Rectal smooth muscle tissue (tissue), 1 donor: ENCODE data around the gene OR52I2.

Experiments used
- H3K27ac ChIP-seq: one replicate; pipeline ENCODE4 v1.7.0; 2013; ENCODE audit warnings: low read depth, low read length, inconsistent platforms
- H3K27me3 ChIP-seq: one replicate; pipeline ENCODE4 v1.7.0; 2013; ENCODE audit warnings: low read length; ENCODE audit not compliant: control insufficient read depth, insufficient read depth
- H3K36me3 ChIP-seq: one replicate; pipeline ENCODE4 v1.7.0; 2013; ENCODE audit warnings: low read length; ENCODE audit not compliant: control insufficient read depth, insufficient read depth
- H3K4me1 ChIP-seq: one replicate; pipeline ENCODE4 v1.7.0; 2013; ENCODE audit warnings: low read length; ENCODE audit not compliant: control insufficient read depth, insufficient read depth
- H3K4me3 ChIP-seq: one replicate; pipeline ENCODE4 v1.7.0; 2013; ENCODE audit warnings: low read length
- H3K9ac ChIP-seq: one replicate; pipeline ENCODE4 v1.7.0; 2013; ENCODE audit warnings: low read length

The OR52I2 gene

DNA sequence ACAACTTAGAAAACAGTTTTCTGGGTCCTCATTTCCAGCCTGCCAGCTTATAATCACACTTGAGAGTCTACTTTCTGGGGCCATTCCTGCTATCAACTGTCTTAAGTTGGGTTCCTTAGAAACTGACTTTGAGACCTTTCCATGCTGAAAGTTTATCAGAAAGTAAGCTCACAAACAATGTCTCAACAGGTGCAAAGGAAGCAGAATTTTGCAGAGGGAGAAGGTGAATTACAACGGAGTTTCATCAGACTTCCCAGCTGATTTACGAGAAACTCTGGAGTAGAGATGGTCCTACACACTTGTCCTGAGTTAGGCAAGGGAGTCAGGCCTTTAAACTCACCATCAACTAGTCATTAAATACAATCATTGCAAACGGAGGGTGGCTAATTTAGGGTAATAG lies 4.7 kb upstream of the OR52I2 start:
- Histone ChIP-seq H3K9ac (no peak overlapping the region), H3K36me3 (no peaks in the 10 kb centered on the region), H3K4me3 (no peak overlapping the region), H3K27ac (no peak overlapping the region), H3K27me3 (no peaks in the 10 kb centered on the region), H3K4me1 (no peaks in the 10 kb centered on the region)

DNA sequence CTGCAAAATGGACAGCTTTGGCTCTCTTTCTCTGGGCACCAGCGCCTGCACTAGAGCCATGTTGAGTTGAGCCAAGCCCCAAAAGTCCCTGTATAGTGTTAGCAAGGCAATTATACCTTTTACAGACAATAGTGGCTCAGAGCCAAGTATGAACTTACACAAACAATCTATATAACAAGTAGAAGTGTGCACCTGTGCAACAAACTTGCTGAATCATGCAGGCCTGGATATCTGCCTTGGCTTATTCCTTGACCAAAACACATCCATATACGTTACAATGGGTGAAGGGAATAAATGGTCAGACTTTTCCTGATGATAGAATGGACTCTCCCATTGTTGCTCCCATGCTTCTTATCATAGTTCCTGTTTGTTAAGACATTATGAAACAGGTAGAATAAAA lies 3.8 kb upstream of the OR52I2 start:
- Histone ChIP-seq H3K9ac (no peak overlapping the region), H3K36me3 (no peaks in the 10 kb centered on the region), H3K4me1 (no peaks in the 10 kb centered on the region), H3K4me3 (no peak overlapping the region), H3K27ac (no peak overlapping the region), H3K27me3 (no peaks in the 10 kb centered on the region)

GRCh38 chr11:4578624-4579023 lies 2.9 kb upstream of the OR52I2 start:
- Histone ChIP-seq H3K36me3 (no peaks in the 10 kb centered on the region), H3K27me3 (no peaks in the 10 kb centered on the region), H3K27ac (no peak overlapping the region), H3K4me1 (no peaks in the 10 kb centered on the region), H3K9ac (no peak overlapping the region), H3K4me3 (no peak overlapping the region)

- Histone ChIP-seq H3K27me3 (no peaks in the 10 kb centered on the region), H3K36me3 (no peaks in the 10 kb centered on the region), H3K4me1 (no peaks in the 10 kb centered on the region), H3K9ac (no peak overlapping the region), H3K27ac (no peak overlapping the region), H3K4me3 (no peak overlapping the region)
These were observed 1.4 kb upstream of the OR52I2 start for GRCh38 chr11:4580124-4580523.

GRCh38 chr11:4589017-4589416 lies 7.5 kb downstream of the OR52I2 start:
- H3K36me3 ChIP-seq, result no peaks in the 10 kb centered on the region
- H3K4me3 ChIP-seq, result no peak overlapping the region
- H3K4me1 ChIP-seq, result no peaks in the 10 kb centered on the region
- no peaks in the 10 kb centered on the region for H3K27me3 ChIP-seq
- H3K9ac ChIP-seq, result no peak overlapping the region
- no peak overlapping the region for H3K27ac ChIP-seq

GRCh38 chr11:4593739-4594138 lies 12.2 kb downstream of the OR52I2 start, which contains the start of gene OR52I1:
OR52I1 (plus strand) TSS chr11:4594039; CDS start chr11:4594039, 0 bp downstream.
- no peak within 1 kb of the TSS for H3K4me3 ChIP-seq
- H3K4me1 ChIP-seq, result no peaks in the 10 kb centered on the region
- no peak within 1 kb of the TSS for H3K9ac ChIP-seq
- H3K27ac ChIP-seq, result no peak within 1 kb of the TSS
- no peaks in the 10 kb centered on the region for H3K36me3 ChIP-seq
- no peaks in the 10 kb centered on the region for H3K27me3 ChIP-seq

GRCh38 chr11:4605057-4605456 lies 23.5 kb downstream of the OR52I2 start:
- H3K36me3 ChIP-seq, result peaks cover 21% of the 10 kb centered on the region
- H3K9ac ChIP-seq, result no peak overlapping the region
- no peaks in the 10 kb centered on the region for H3K4me1 ChIP-seq
- no peak overlapping the region for H3K27ac ChIP-seq
- H3K4me3 ChIP-seq, result no peak overlapping the region
- no peaks in the 10 kb centered on the region for H3K27me3 ChIP-seq

- Histone ChIP-seq H3K36me3 (peaks cover 7% of the 10 kb centered on the region), H3K4me1 (no peaks in the 10 kb centered on the region), H3K4me3 (peak overlapping the region; percentile 74), H3K27ac (no peak overlapping the region), H3K27me3 (no peaks in the 10 kb centered on the region), H3K9ac (no peak overlapping the region)
These were observed 24.9 kb downstream of the OR52I2 start for GRCh38 chr11:4606231-4607015.

DNA sequence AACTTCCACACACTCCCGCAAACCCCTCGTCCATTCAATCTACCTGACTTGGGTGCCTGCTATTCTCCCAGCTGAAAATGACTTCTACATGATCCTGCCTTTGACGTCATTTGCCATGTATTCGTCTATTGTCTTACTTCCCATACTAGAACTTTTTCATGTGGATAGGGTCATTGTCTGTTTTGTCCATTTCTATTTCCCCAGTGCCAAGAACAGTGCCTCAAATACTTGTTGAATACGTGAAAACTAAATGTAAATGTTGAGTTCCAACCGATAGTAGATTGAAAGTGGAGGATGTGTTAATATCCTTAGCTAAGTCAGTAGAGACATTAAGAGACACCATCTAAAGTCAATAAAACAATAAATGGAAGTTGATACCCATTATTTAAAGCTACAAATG lies 25.6 kb downstream of the OR52I2 start:
- H3K27ac ChIP-seq, result no peak overlapping the region

DNA sequence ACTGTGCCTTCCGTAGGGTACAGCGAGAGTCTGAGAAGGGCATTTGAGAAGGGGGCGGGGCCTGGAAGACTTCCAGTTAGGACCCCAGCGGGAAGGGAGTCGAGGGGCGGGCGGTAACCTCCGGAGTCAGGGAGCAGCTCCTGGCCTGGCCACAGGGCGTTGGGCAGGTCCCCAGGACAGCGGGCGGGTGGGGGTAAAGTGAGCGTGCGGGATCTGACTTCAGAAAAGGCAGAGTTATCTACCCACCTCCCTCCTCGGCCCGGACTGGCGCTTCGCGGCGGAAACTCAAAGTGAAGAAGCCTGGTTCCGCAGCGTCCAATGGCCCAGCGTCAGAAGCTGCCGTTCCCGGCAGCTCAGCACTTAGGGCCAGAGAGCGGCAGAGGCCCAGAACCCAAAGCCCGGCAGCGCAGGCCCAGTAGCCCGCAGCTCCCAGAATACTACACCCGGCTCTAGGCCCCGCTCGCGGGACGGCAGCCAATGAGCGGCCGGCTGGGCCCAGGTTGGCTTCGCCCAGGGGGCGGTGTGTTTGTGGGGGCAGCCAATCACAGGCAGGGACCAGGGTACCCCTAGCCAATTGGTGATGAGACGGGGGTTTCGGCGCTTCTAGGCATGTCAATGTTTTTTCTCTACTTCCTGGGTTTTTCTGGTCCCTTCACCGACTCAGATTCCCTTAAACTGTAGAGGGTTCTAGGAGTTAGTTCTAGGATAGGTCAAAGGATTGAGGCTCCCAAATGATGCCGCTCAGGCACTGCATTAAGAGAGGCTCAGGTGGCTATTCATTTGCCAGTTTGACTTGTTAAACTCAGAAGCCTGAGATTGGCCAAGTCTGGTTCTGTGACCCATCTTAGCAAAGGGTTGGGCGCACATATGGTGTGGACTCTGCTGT lies 26.5 kb downstream of the OR52I2 start, which contains the start of gene TRIM68:
Gene TRIM68, minus strand, starts transcription at position 451 of the 886 bp plus-strand sequence. CDS start 2,727 bp downstream, outside the sequence.
- Histone ChIP-seq H3K27me3 (no peaks in the 10 kb centered on the region), H3K36me3 (no peaks in the 10 kb centered on the region), H3K4me3 (peak within 1 kb of the TSS; percentile 74), H3K27ac (peak within 1 kb of the TSS; percentile 87), H3K9ac (peak within 1 kb of the TSS; percentile 46), H3K4me1 (no peaks in the 10 kb centered on the region)

More for the DNA sequence above, 25.6 kb downstream of the OR52I2 start:
- Histone ChIP-seq H3K27me3 (no peaks in the 10 kb centered on the region), H3K9ac (no peak overlapping the region), H3K4me1 (no peaks in the 10 kb centered on the region), H3K36me3 (peaks cover under 1% of the 10 kb centered on the region), H3K4me3 (peak overlapping the region; percentile 74)

- Histone ChIP-seq H3K4me3 (peak overlapping the region; percentile 2), H3K4me1 (no peaks in the 10 kb centered on the region), H3K9ac (no peak overlapping the region), H3K27me3 (no peaks in the 10 kb centered on the region), H3K27ac (no peak overlapping the region), H3K36me3 (no peaks in the 10 kb centered on the region)
These were observed 28.9 kb downstream of the OR52I2 start for GRCh38 chr11:4610258-4610935.

GRCh38 chr11:4611986-4612385 lies 30.4 kb downstream of the OR52I2 start:
- no peak overlapping the region for H3K4me3 ChIP-seq
- H3K4me1 ChIP-seq, result no peaks in the 10 kb centered on the region
- no peaks in the 10 kb centered on the region for H3K27me3 ChIP-seq
- no peak overlapping the region for H3K9ac ChIP-seq
- no peak overlapping the region for H3K27ac ChIP-seq
- no peaks in the 10 kb centered on the region for H3K36me3 ChIP-seq
